Right cardiac atrium (tissue), 5 donors: ENCODE data around the gene NINJ2. TPM values are rescaled to one million over a fixed set of nuclear protein-coding genes. Genes with fewer than 3 reads are reported as not detected.
"Not testable (repeated sequence)": the region's sequence is repeated elsewhere in the genome, so short reads cannot be mapped to it uniquely, and the experiment has no call there.

Experiments
- ATAC-seq, 2 donors: fragments of 200-7000 bp; cut with Tn5 transposase; one replicate each; pipeline versions ENCODE4 v1.8.0 to v1.9.1; 2020; ENCODE audit warnings: moderate library complexity in 2 of 2, mild to moderate bottlenecking in 1 of 2
- DNase-seq, 3 donors: peaks; one replicate each; pipeline ENCODE4 v3.0.0-alpha.2; 2020
- H3K27ac ChIP-seq: one replicate; pipeline ENCODE4 v1.5.1; 2013; ENCODE audit warnings: mild to moderate bottlenecking, low read length, control low read depth, moderate library complexity
- H3K27me3 ChIP-seq: one replicate; pipeline ENCODE4 v1.6.1; 2013; ENCODE audit not compliant: control insufficient read depth, insufficient read depth
- H3K4me1 ChIP-seq: one replicate; pipeline ENCODE4 v1.6.1; 2013; ENCODE audit warnings: low read length; ENCODE audit not compliant: control insufficient read depth, insufficient read depth
- H3K4me3 ChIP-seq: one replicate; pipeline ENCODE4 v1.5.1; 2013; ENCODE audit warnings: low read length, control low read depth
- H3K9me3 ChIP-seq: one replicate; pipeline ENCODE4 v1.6.1; 2013; ENCODE audit warnings: low read length; ENCODE audit not compliant: control insufficient read depth
- WGBS: extraction: QIAGEN DNeasy Blood & Tissue Kit; methylation state at CpG from one replicate; pipeline ENCODE4 v1.1.7; 2013; 5-methylcytosine and 5-hydroxymethylcytosine counted together
- intact Hi-C, 4 donors: fragments of 100-400 bp; cut with DNase I; formaldehyde crosslinking; loops; one replicate each; pipeline versions ENCODE4 v1.11.0 to v1.14.0; 2022 to 2023
- polyA plus RNA-seq: library from polyadenylated mRNA; stranded (reverse); fragments of 200-250 nt; gene quantifications from one replicate; pipeline ENCODE4 v1.2.3, GENCODE V29; 2013
- total RNA-seq, 4 donors: library from RNA; stranded (reverse); fragmentation: NEBNext Ultra II Directional; extraction: Animal tissue kit (Norgen Biotek cat#: 25700); gene quantifications; one replicate each; pipeline ENCODE4 v1.2.1, GENCODE V29; 2021
- donor health status: healthy with polysubstance abuse.
- donor health status: DM: no; HTN: yes; CAD: no.
- donor health status: DM: no; HTN: no; CAD: no.
- donor health status: DM: no; HTN: yes; CAD: no; lungs with severe emphysema.
- donor health status: DM: yes; HTN: yes; CAD: no.

The NINJ2 gene
- total and polyA plus RNA-seq, 5 donors = 3.6 to 7.4 (median 5.5) TPM

DNA sequence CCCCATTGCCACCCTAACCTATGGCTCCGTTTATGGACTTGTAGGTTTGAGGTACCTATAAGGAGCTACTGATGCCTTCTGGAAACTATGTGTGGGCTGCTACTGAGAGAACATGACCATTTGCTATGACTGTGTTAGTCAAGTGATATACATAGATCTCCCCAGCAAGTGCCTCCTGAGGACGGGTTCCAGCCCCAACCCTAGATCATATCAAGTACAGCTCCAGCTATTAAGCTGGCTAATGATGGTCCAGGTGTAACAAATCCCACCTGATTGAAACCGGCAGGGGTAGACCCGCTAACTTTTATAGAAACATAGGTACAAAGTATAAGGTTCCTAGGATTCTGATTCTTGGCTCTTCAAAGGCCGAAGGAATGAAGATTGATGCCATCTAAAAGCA is 23.7 kb downstream of the NINJ2 start:
- H3K27ac ChIP-seq = no peak overlapping the region
- no peak for ATAC-seq
- intact Hi-C loops = no loop called here
- H3K9me3 ChIP-seq = no peaks in the 10 kb centered on the region
- H3K27me3 ChIP-seq = no peaks in the 10 kb centered on the region
- DNase-seq = no peak
- H3K4me1 ChIP-seq = no peaks in the 10 kb centered on the region
- WGBS = 92% methylated on average over 5 of the region's 5 CpGs
- no peak overlapping the region for H3K4me3 ChIP-seq

GRCh38 chr12:638953-639557 is 24.2 kb downstream of the NINJ2 start:
- WGBS = 48% methylated on average over 3 of the region's 3 CpGs
- Histone ChIP-seq H3K4me1 (no peaks in the 10 kb centered on the region), H3K27ac (no peak overlapping the region), H3K27me3 (no peaks in the 10 kb centered on the region), H3K9me3 (no peaks in the 10 kb centered on the region), H3K4me3 (no peak overlapping the region)
- ATAC-seq (no peak), DNase-seq (no peak)
- intact Hi-C loops = no loop called here

DNA sequence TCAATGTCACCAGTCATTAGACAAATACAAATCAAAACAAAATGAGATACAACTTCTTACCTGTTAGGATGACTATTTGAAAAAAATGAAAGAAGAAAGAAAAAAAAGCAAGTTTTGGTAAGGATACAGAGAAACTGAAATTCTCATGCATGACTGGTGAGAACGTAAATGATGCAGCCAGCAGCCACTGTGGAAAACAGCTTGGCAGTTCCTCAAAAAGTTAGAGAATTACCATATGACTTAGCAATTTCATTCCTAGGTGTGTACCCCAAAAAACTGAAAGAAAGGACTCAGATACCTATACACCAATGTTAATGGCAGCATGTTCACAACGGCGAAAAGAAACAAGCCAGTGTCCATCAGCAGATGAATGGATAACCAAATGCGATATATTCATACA is 26.6 kb downstream of the NINJ2 start:
- ATAC-seq (no peak), DNase-seq (no peak)
- Histone ChIP-seq H3K9me3 (no peaks in the 10 kb centered on the region), H3K4me3 (no peak overlapping the region), H3K27me3 (no peaks in the 10 kb centered on the region), H3K27ac (no peak overlapping the region), H3K4me1 (peaks cover 2% of the 10 kb centered on the region)
- intact Hi-C loops = no loop called here
- 86% methylated on average over 4 of the region's 4 CpGs for WGBS

DNA sequence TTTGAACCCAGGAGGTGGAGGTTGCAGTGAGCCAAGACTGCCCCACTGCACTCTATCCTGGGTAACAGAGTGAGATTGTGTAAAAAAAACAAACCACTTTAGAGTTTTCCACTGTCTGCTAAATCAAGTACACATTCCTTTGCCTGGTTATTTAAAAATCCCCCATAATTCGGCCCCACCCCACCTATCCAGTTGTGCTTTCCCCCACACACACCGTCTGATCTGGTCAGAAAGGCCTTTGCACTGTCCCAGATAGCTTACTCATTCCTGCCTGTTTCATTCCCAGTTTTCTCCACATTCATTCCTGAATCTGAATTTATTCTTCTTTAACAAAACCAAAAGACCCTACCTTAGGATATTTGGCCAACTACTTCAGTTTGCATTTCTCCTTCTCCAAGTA is 29.5 kb downstream of the NINJ2 start:
- Histone ChIP-seq H3K4me1 (peaks cover 2% of the 10 kb centered on the region), H3K4me3 (no peak overlapping the region), H3K9me3 (no peaks in the 10 kb centered on the region), H3K27ac (no peak overlapping the region), H3K27me3 (no peaks in the 10 kb centered on the region)
- 87% methylated on average over 2 of the region's 2 CpGs for WGBS
- DNase-seq (no peak), ATAC-seq (no peak)
- intact Hi-C loops = no loop called here

DNA sequence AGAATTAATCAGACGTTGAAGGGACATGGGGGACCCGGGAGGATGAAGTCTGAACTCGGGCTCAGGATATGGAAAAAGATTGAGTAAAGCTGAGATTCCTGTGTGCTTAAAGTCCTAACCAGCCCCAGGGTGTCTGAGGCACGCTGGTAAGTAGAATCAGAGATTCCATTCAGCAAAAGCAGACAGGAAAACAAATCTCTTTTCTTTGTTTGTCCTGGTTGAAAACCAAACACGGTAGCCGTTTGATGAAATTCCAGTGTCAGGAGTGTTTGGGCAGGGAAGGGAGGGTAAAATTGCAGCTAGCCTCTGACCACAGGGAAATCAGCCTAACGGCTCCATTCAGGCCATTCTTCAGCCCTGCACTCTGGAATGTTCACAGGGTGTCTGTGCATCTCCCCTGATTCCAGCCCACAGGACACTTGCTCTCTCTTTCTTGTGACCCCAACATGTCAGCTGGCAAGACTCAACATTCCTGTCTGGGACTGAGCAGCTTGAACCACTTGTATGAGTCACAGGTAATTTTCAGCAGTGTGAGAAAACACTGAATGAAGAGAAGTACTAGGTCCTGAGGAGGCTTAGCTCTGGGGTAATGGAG is 31.0 kb downstream of the NINJ2 start:
- intact Hi-C loops = no loop called here
- Histone ChIP-seq H3K9me3 (no peaks in the 10 kb centered on the region), H3K4me3 (no peak overlapping the region), H3K27ac (peak overlapping the region; percentile 75), H3K27me3 (no peaks in the 10 kb centered on the region), H3K4me1 (peaks cover 11% of the 10 kb centered on the region)
- DNase-seq (no peak), ATAC-seq (peak; percentile 57 to 86)
- WGBS = 24% methylated on average over 7 of the region's 7 CpGs

DNA sequence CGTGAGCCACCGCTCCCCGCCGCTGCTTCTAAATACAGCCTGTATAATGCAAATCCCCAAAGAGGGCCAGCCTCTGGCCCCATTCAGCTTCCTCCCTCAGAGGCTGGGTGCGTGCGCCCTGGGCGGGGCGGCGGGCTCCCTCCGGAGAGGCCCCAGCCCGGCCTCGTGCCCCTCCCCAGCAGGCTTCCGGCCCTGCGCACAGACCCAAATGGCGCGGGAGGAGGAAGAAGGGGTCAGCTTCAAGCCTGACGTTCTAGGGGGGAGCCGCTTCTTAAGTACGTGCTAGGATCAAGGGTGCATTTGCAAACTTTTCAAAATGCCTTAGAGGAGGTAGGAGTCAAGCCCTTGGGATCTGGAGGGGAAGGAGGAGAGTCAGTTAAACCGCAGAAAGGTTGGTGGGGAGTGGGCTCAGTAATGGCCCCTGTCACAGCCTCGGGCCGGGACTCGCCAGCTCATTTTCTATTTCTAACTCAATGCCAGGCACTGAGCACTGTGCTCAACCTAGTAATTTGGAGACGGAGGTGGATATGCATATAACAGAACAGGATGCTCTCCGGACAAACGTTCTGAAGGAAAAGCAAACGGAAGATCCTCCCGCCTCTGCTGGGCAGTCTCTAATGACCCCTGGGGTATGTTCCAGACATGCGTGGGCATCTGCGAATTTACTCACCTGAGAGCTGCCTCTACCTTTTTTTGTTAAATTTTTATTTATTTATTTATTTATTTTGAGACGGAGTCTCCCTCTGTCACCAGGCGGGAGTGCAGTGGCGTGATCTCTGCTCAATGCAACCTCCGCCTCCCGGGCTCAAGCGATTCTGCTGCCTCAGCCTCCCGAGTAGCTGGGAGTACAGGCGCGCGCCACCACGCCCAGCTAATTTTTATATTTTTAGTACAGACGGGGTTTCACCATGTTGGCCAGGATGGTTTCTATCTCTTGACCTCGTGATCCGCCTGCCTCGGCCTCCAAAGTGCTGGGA is 32.3 kb downstream of the NINJ2 start:
- intact Hi-C loops = no loop called here
- H3K9me3 ChIP-seq = no peaks in the 10 kb centered on the region
- H3K4me3 ChIP-seq = no peak overlapping the region
- no peaks in the 10 kb centered on the region for H3K27me3 ChIP-seq
- ATAC-seq (peak; percentile 69 to 75), DNase-seq (peak; percentile 70 to 88 (median 79))
- H3K4me1 ChIP-seq = peaks cover 16% of the 10 kb centered on the region
- H3K27ac ChIP-seq = peak overlapping the region; percentile 89
- 72% methylated on average over 45 of the region's 45 CpGs for WGBS

DNA sequence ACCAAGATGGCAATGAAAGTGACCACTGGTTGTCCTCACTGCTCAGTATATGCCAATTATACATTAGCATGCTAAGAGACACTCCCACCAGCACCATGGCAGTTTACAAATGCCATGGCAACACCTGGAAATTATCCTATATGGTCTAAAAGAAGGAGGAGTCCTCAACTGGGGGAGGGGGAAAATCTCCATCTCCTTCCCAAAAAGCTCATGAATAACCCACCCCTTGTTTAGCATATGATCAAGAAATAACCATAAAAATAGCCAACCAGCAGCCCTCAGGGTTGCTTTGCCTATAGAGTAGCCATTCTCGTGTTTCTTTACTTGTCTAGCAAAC is 34.5 kb downstream of the NINJ2 start:
- H3K4me3 ChIP-seq, intact Hi-C loops, ATAC-seq, DNase-seq, H3K27me3 ChIP-seq, H3K9me3 ChIP-seq: not testable (repeated sequence)
- peaks cover 16% of the 10 kb centered on the region for H3K4me1 ChIP-seq
- peak overlapping the region; percentile 20 for H3K27ac ChIP-seq
- 95% methylated on average over 1 of the region's 1 CpG for WGBS

DNA sequence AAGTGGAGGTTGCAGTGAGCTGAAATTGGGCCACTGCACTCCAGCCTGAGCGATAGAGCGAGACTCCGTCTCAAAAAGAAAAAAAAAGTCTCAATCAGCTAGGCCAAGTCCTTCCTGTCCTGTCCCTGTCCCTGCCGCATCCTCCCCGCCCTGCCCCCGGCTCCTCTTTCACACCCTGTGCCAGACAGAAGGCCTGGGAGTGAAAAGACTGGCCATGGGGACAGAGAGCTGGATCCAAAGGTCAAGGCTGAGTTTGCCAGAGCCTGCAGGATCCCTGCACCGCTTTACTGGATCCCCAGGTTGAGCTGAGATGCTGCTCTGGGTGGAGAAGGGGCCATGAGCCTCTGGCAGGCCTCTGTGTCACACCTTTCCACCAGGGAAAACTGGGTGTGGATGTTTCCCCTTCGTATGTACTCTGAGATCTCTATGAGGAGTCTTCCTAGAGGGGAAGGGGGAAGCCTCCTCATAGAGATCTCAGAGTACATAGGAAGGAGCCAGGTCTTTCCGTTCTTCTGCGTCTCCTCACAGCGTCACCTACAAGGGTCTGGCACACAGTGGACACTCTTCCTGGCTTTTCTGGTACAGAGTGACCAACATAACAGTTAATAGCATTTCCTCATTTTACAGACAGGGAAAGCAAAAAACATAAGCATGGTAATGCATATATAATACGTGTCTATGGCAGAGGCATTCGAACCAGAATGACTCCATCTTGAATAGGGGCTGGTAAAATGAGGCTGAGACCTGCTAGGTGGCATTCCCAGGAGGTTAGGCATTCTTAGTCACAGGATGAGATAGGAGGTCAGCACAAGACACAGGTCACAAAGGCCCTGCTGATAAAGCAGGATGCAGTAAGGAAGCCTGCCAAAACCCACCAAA is 35.1 kb downstream of the NINJ2 start:
- intact Hi-C loops = no loop called here
- ATAC-seq (peak in 1 of 2 donors; percentile 6), DNase-seq (peak in 1 of 3 donors; percentile 73)
- peak overlapping the region; percentile 77 for H3K27ac ChIP-seq
- H3K9me3 ChIP-seq = no peaks in the 10 kb centered on the region
- no peaks in the 10 kb centered on the region for H3K27me3 ChIP-seq
- 71% methylated on average over 13 of the region's 13 CpGs for WGBS
- H3K4me1 ChIP-seq = peaks cover 22% of the 10 kb centered on the region
- no peak overlapping the region for H3K4me3 ChIP-seq

- intact Hi-C loops = no loop called here
- Histone ChIP-seq H3K4me1 (peaks cover 24% of the 10 kb centered on the region), H3K9me3 (no peaks in the 10 kb centered on the region), H3K27me3 (no peaks in the 10 kb centered on the region), H3K27ac (peak overlapping the region; percentile 77), H3K4me3 (no peak overlapping the region)
- no peak for DNase-seq
- 93% methylated on average over 4 of the region's 4 CpGs for WGBS
- ATAC-seq = no peak
Observed at GRCh38 chr12:627285-627684, 36.0 kb downstream of the NINJ2 start.

GRCh38 chr12:625998-626397 is 37.2 kb downstream of the NINJ2 start:
- no peak for DNase-seq
- no peaks in the 10 kb centered on the region for H3K9me3 ChIP-seq
- intact Hi-C loops = no loop called here
- H3K4me3 ChIP-seq = no peak overlapping the region
- peaks cover 22% of the 10 kb centered on the region for H3K4me1 ChIP-seq
- peak overlapping the region; percentile 54 for H3K27ac ChIP-seq
- H3K27me3 ChIP-seq = no peaks in the 10 kb centered on the region
- ATAC-seq = peak in 1 of 2 donors; percentile 12
- 86% methylated on average over 3 of the region's 3 CpGs for WGBS
